K562 (cell line): ENCODE data around the gene DAB2IP. TPM values are rescaled to one million over a fixed set of nuclear protein-coding genes. Genes with fewer than 3 reads are reported as not detected.

Experiments used
- DNMT1 ChIP-seq: fragments of 450-650 bp; IDR thresholded peaks from 2 replicates; pipeline ENCODE4 v1.6.1; 2016; ENCODE audit warnings: antibody characterized with exemption, mild to moderate bottlenecking
- PBX2 ChIP-seq, 2 experiments: IDR thresholded peaks in 1 of 2; conservative IDR thresholded peaks in 1 of 2; 2 replicates each; pipeline ENCODE4 v1.6.1; 2016; ENCODE audit warnings: low read depth in 2 of 2, mild to moderate bottlenecking in 1 of 2, missing compliant biosample characterization in 1 of 2, missing genetic modification characterization in 1 of 2, moderate library complexity in 1 of 2
- REST ChIP-seq, 2 experiments: fragments of 450-650 bp; formaldehyde crosslinking in 1 of 2; IDR thresholded peaks; 2 replicates each; pipeline versions ENCODE4 v1.4.0 to v1.6.1; 2014 to 2020; ENCODE audit warnings: mild to moderate bottlenecking in 2 of 2, borderline replicate concordance in 1 of 2, low read depth in 1 of 2
- ZNF655 ChIP-seq: fragments of 250-450 bp; sonication (Bioruptor Pico); IDR thresholded peaks from 2 replicates; pipeline ENCODE4 v1.5.0; 2021
- polyA plus RNA-seq, 8 experiments: library from polyadenylated mRNA; depleted of rRNA in 4 of 8; stranded (reverse) in 5 of 8; unstranded in 3 of 8; fragments of >200 nt; fragmentation: Nextera tagmentation in 2 of 8; fragmentation: Illumina TruSeq in 1 of 8; extraction: Ambion mirVana in 2 of 8; extraction: Trizol in 1 of 8; gene quantifications; 2 replicates each; pipeline versions ENCODE4 v1.2.1 to v1.2.3, GENCODE V29; 2011 to 2014; ENCODE audit warnings: inconsistent platforms in 1 of 8, missing spikeins in 1 of 8
- total RNA-seq, 7 experiments: library from RNA; depleted of rRNA in 6 of 7; stranded (reverse); fragments of >200 nt in 6 of 7; fragmentation: Illumina TruSeq in 2 of 7; extraction: Trizol in 2 of 7; gene quantifications; 2 replicates each; pipeline versions ENCODE4 v1.2.1 to v1.2.3, GENCODE V29; 2011 to 2021; ENCODE audit warnings: low replicate concordance in 1 of 7

DAB2IP gene
- total and polyA plus RNA-seq, 9 of the 15 experiments (the other 6 are each of a cell fraction or from before 2014, with no cell fraction given), result 0.04 to 0.31 (median 0.08) TPM; not detected in 5

GRCh38 chr9:121825031-121825691, 173.7 kb downstream of the DAB2IP start (continued):
- no peak for TF ChIP-seq REST (IDR thresholded peaks at IDR 0.05; ENCODE audit: borderline replicate concordance)
- TF ChIP-seq REST (CRISPR knock-in tag; IDR thresholded peaks at IDR 0.05; ENCODE audit: low read depth), result no peak
- TF ChIP-seq PBX2 (CRISPR knock-in tag; IDR thresholded peaks at IDR 0.05; ENCODE audit: low read depth), result no peak
- TF ChIP-seq PBX2 (tag; conservative IDR thresholded peaks at IDR 0.05; ENCODE audit: low read depth), result peak; percentile 89
- TF ChIP-seq ZNF655, result no peak
- TF ChIP-seq DNMT1, result no peak
